HepG2 (cell line): ENCODE data around the gene NTS. TPM values are rescaled to one million over a fixed set of nuclear protein-coding genes. Genes with fewer than 3 reads are reported as not detected.

ENCODE experiments used
- ATAC-seq: fragments of 200-7000 bp; cut with Tn5 transposase; 3 replicates; pipeline ENCODE4 v1.9.1; 2020; ENCODE audit warnings: mild to moderate bottlenecking, moderate library complexity
- BruUV-seq: library from RNA; stranded (reverse); fragments of 400-500 nt; replicated peaks from 2 replicates; lab custom pipeline; 2021; lab: Mats Ljungman, UMichigan
- CTCF ChIA-PET: fragments of 300-600 bp; formaldehyde crosslinking; extraction: SDS; loops from one replicate; lab custom pipeline; 2021; ENCODE audit warnings: low total read pairs, inconsistent platforms, low intra/inter-chr PET ratio; lab: Yijun Ruan, JAX
- POLR2A ChIA-PET: fragments of 350-600 bp; sonication (Branson Sonifier 250); formaldehyde crosslinking; loops from one replicate; lab custom pipeline; 2020; ENCODE audit warnings: antibody characterized with exemption, inconsistent platforms; lab: Yijun Ruan, JAX
- DNase-seq: peaks from one replicate; pipeline ENCODE4 v3.0.0-alpha.2; 2015; ENCODE audit warnings: low spot score
- FAIRE-seq: peaks from 3 replicates; lab custom pipeline; 2011; peaks lifted over from hg19 to GRCh38; lab: Jason Lieb, UNC
- H2AFZ ChIP-seq: one replicate; pipeline ENCODE4 v1.6.1; 2011; ENCODE audit warnings: low read length, inconsistent platforms
- H3K27ac ChIP-seq: fragments of 300-600 bp; 3 replicates; pipeline ENCODE4 v1.8.0; 2011; ENCODE audit warnings: mixed run types, mild to moderate bottlenecking, mixed read lengths, low read length, inconsistent platforms; ENCODE audit not compliant: insufficient read depth; ENCODE audit errors: extremely low read length
- H3K27me3 ChIP-seq, 2 experiments: fragments of 200-600 bp in 1 of 2; 2 replicates in 1 of 2; 3 replicates in 1 of 2; pipeline versions ENCODE4 v1.6.0 to v1.8.0; 2011; ENCODE audit warnings: low read length in 2 of 2, mild to moderate bottlenecking in 2 of 2, moderate library complexity in 2 of 2, inconsistent platforms in 1 of 2; ENCODE audit not compliant: insufficient read depth in 2 of 2, control insufficient read depth in 1 of 2
- H3K36me3 ChIP-seq, 2 experiments: fragments of 200-600 bp in 1 of 2; replicated peaks in 1 of 2; 2 replicates in 1 of 2; 3 replicates in 1 of 2; pipeline versions ENCODE4 v1.5.1 to v1.8.0; 2011; ENCODE audit warnings: low read length in 2 of 2, inconsistent platforms in 1 of 2; ENCODE audit not compliant: insufficient read depth in 2 of 2, control insufficient read depth in 1 of 2
- H3K4me1 ChIP-seq: 2 replicates; pipeline ENCODE4 v1.5.1; 2012; ENCODE audit warnings: low read length, inconsistent platforms; ENCODE audit not compliant: insufficient read depth
- H3K4me2 ChIP-seq: 2 replicates; pipeline ENCODE4 v1.6.0; 2011; ENCODE audit warnings: low read depth, low read length, inconsistent platforms
- H3K4me3 ChIP-seq, 3 experiments: fragments of 200-600 bp in 1 of 3; sonication (generic), shearing (Covaris generic) in 1 of 3; replicated peaks in 1 of 3; 2 replicates each; pipeline ENCODE4 v1.5.1; 2011 to 2016; ENCODE audit warnings: low read length in 3 of 3, inconsistent platforms in 2 of 3, low read depth in 2 of 3, mild to moderate bottlenecking in 2 of 3, control low read depth in 1 of 3, mixed read lengths in 1 of 3; ENCODE audit not compliant: insufficient read depth in 1 of 3
- H3K79me2 ChIP-seq: one replicate; pipeline ENCODE4 v1.6.1; 2011; ENCODE audit warnings: low read length, inconsistent platforms; ENCODE audit not compliant: insufficient read depth
- H3K9ac ChIP-seq: 2 replicates; pipeline ENCODE4 v1.6.0; 2011; ENCODE audit warnings: mild to moderate bottlenecking, low read depth, low read length, inconsistent platforms; ENCODE audit not compliant: insufficient read depth
- H3K9me3 ChIP-seq: 2 replicates; pipeline ENCODE4 v1.5.1; 2012; ENCODE audit warnings: mild to moderate bottlenecking, low read length
- H4K20me1 ChIP-seq: 2 replicates; pipeline ENCODE4 v1.6.0; 2011; ENCODE audit warnings: inconsistent platforms, mild to moderate bottlenecking, low read length, moderate library complexity; ENCODE audit not compliant: insufficient read depth
- ARNTL ChIP-seq: sonication (generic); formaldehyde crosslinking; IDR thresholded peaks from 2 replicates; pipeline ENCODE4 v1.4.0; 2020; ENCODE audit warnings: mild to moderate bottlenecking, missing genetic modification reagents
- HIVEP1 ChIP-seq: sonication (generic); formaldehyde crosslinking; IDR thresholded peaks from 2 replicates; pipeline ENCODE4 v1.4.0; 2020; ENCODE audit warnings: mild to moderate bottlenecking, missing genetic modification reagents
- IRX3 ChIP-seq: sonication (generic); formaldehyde crosslinking; IDR thresholded peaks from 2 replicates; pipeline ENCODE4 v1.8.1; 2023; ENCODE audit warnings: mild to moderate bottlenecking, low read depth, missing genetic modification reagents, borderline replicate concordance
- KAT8 ChIP-seq: IDR thresholded peaks from 2 replicates; pipeline ENCODE4 v1.6.1; 2016; ENCODE audit warnings: missing genetic modification reagents, missing compliant biosample characterization
- NAIF1 ChIP-seq: sonication (generic); formaldehyde crosslinking; IDR thresholded peaks from 2 replicates; pipeline ENCODE4 v1.5.0; 2020; ENCODE audit warnings: mild to moderate bottlenecking, missing genetic modification reagents, borderline replicate concordance
- ZFY ChIP-seq: sonication (generic); formaldehyde crosslinking; IDR thresholded peaks from 2 replicates; pipeline ENCODE4 v1.4.0; 2020; ENCODE audit warnings: missing genetic modification reagents
- ZMYM3 ChIP-seq: sonication (generic); formaldehyde crosslinking; IDR thresholded peaks from 2 replicates; pipeline ENCODE4 v1.5.1; 2020; ENCODE audit warnings: mild to moderate bottlenecking, missing genetic modification reagents
- ZNF331 ChIP-seq: sonication (generic); formaldehyde crosslinking; IDR thresholded peaks from 2 replicates; pipeline ENCODE4 v1.4.0; 2020; ENCODE audit warnings: missing genetic modification reagents
- ZNF552 ChIP-seq: sonication (generic); formaldehyde crosslinking; IDR thresholded peaks from 2 replicates; pipeline ENCODE4 v1.9.0; 2022; ENCODE audit warnings: missing genetic modification reagents, mild to moderate bottlenecking, borderline replicate concordance
- ZNF569 ChIP-seq: sonication (generic); formaldehyde crosslinking; IDR thresholded peaks from 2 replicates; pipeline ENCODE4 v1.5.0; 2020; ENCODE audit warnings: mild to moderate bottlenecking, missing genetic modification reagents, moderate library complexity, borderline replicate concordance
- ZNF761 ChIP-seq: sonication (generic); formaldehyde crosslinking; conservative IDR thresholded peaks from 2 replicates; pipeline ENCODE4 v1.4.0; 2020; ENCODE audit warnings: mild to moderate bottlenecking, missing genetic modification reagents
- WGBS: methylation state at CpG from one replicate; pipeline ENCODE4 v1.1.6; 2017; ENCODE audit warnings: low lambda C conversion rate; 5-methylcytosine and 5-hydroxymethylcytosine counted together
- in situ Hi-C: cut with HindIII; loops from 2 replicates; pipeline ENCODE4 v1.10.0; 2017; ENCODE audit warnings: low pct_unique_long_range_greater_than_20kb; ENCODE audit not compliant: extremely low pct_ligation_motif_present
- intact Hi-C: fragments of 100-400 bp; cut with micrococcal nuclease; formaldehyde crosslinking; loops from one replicate; pipeline ENCODE4 v1.10.0; 2022; ENCODE audit not compliant: unreplicated experiment
- polyA plus RNA-seq, 8 experiments: library from polyadenylated mRNA; depleted of rRNA in 3 of 8; stranded (reverse) in 7 of 8; unstranded in 1 of 8; fragments of >200 nt; fragmentation: Illumina TruSeq in 4 of 8; extraction: Trizol in 4 of 8; gene quantifications; 2 replicates each; pipeline versions ENCODE4 v1.2.1 to v1.2.3, GENCODE V29; 2011 to 2016; ENCODE audit warnings: low read depth in 4 of 8, missing spikeins in 1 of 8, mixed read lengths in 1 of 8; ENCODE audit not compliant: insufficient read depth in 1 of 8
- total RNA-seq, 5 experiments: library from RNA; depleted of rRNA; stranded (reverse); fragments of >200 nt; fragmentation: Illumina TruSeq; extraction: Trizol; gene quantifications; 2 replicates each; pipeline ENCODE4 v1.2.3, GENCODE V29; 2016; ENCODE audit warnings: low read depth in 1 of 5
- TF ChIP-seq, protein P1 (sequence below), 2 experiments: sonication (generic) in 1 of 2; formaldehyde crosslinking in 1 of 2; IDR thresholded peaks; 2 replicates each; pipeline versions ENCODE4 v1.6.1 to v1.9.0; 2014 to 2022; ENCODE audit warnings: antibody characterized with exemption in 1 of 2, borderline replicate concordance in 1 of 2, inconsistent platforms in 1 of 2, low read depth in 1 of 2, missing genetic modification reagents in 1 of 2

The NTS gene
- total and polyA plus RNA-seq, 2 of the 13 experiments (the other 11 are each of a cell fraction or from before 2014, with no cell fraction given): 0.05 to 0.13 TPM

DNA sequence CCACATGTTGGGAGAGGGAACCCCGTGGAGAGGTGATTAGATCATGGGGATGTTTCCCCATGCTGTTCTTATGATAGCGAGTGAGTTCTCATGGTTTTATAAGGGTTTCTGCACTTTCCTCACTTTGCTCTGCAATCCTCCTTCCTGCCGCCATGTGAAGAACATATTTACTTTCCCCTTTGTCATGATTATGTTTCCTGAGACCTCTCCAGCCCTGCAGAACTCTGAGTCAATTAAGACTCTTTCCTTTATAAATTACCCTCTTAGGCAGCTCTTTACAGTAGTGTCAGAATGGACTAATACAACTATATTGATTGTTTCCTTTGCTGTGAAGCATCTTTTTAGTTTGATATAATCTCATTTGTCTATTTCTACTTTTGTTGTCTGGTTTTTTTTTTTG lies 24.8 kb upstream of the NTS start:
- Histone ChIP-seq H3K9me3 (no peaks in the 10 kb centered on the region), H3K9ac (no peak overlapping the region), H3K27ac (no peak overlapping the region), H3K27me3 (no peaks in the 10 kb centered on the region), H3K79me2 (no peaks in the 10 kb centered on the region), H3K4me2 (no peak overlapping the region), H2AFZ (no peak overlapping the region), H3K4me1 (peaks cover 1% of the 10 kb centered on the region; the same call in 1 of the 2 replicates), H3K36me3 (no peaks in the 10 kb centered on the region), H3K4me3 (no peak overlapping the region), H4K20me1 (no peaks in the 10 kb centered on the region)
- ChIA-PET POLR2A (no interaction called here), CTCF (no interaction called here)
- ATAC-seq (no peak), DNase-seq (no peak), FAIRE-seq (no peak)
- no TSS peak for BruUV-seq
- TF ChIP-seq ZMYM3 (CRISPR knock-in tag) (no peak), IRX3 (CRISPR knock-in tag) (no peak), NAIF1 (CRISPR knock-in tag) (no peak), ZFY (CRISPR knock-in tag) (no peak), HIVEP1 (CRISPR knock-in tag) (no peak), ZNF761 (CRISPR knock-in tag) (no peak)
- in situ Hi-C loops (no loop called here), intact Hi-C loops (no loop called here)
- 43% methylated on average over 3 of the region's 3 CpGs for WGBS

DNA sequence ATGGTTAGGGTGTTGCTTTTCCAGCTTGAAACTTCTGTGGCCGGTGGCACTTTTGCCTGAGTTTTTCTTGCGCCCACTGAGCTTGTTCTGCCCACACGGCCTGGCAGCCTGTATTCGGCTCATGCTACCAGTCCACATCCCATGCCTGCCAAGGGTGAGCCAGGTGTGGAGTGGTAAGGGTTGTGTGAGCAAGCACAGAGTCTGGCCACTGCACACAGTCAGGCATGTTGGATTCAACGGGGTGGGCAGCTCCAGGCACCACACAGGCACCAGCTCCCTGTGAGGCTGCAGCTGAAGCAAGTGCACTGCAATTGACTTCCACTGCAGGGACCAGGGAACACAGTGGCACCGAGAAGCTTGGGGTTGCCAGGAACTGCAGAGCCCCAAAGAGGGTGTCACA lies 18.8 kb upstream of the NTS start:
- Histone ChIP-seq H4K20me1 (no peaks in the 10 kb centered on the region), H3K27ac (no peak overlapping the region), H3K79me2 (no peaks in the 10 kb centered on the region), H2AFZ (no peak overlapping the region), H3K4me2 (no peak overlapping the region), H3K9me3 (no peaks in the 10 kb centered on the region), H3K36me3 (no peaks in the 10 kb centered on the region), H3K4me3 (no peak overlapping the region), H3K27me3 (no peaks in the 10 kb centered on the region), H3K4me1 (no peaks in the 10 kb centered on the region), H3K9ac (no peak overlapping the region)
- BruUV-seq: no TSS peak
- no peak for ATAC-seq
- intact Hi-C loops: no loop called here
- no peak for FAIRE-seq
- in situ Hi-C loops: no loop called here
- POLR2A ChIA-PET: no interaction called here
- DNase-seq: no peak
- CTCF ChIA-PET: no interaction called here
- 46% methylated on average over 4 of the region's 6 CpGs for WGBS
- TF ChIP-seq ZFY (CRISPR knock-in tag): no peak
- no peak for TF ChIP-seq KAT8 (CRISPR knock-in tag)
- TF ChIP-seq, protein P1, sequence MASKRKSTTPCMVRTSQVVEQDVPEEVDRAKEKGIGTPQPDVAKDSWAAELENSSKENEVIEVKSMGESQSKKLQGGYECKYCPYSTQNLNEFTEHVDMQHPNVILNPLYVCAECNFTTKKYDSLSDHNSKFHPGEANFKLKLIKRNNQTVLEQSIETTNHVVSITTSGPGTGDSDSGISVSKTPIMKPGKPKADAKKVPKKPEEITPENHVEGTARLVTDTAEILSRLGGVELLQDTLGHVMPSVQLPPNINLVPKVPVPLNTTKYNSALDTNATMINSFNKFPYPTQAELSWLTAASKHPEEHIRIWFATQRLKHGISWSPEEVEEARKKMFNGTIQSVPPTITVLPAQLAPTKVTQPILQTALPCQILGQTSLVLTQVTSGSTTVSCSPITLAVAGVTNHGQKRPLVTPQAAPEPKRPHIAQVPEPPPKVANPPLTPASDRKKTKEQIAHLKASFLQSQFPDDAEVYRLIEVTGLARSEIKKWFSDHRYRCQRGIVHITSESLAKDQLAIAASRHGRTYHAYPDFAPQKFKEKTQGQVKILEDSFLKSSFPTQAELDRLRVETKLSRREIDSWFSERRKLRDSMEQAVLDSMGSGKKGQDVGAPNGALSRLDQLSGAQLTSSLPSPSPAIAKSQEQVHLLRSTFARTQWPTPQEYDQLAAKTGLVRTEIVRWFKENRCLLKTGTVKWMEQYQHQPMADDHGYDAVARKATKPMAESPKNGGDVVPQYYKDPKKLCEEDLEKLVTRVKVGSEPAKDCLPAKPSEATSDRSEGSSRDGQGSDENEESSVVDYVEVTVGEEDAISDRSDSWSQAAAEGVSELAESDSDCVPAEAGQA (IDR thresholded peaks at IDR 0.05; ENCODE audit: low read depth): no peak
- TF ChIP-seq, protein P1 (CRISPR knock-in tag; IDR thresholded peaks at IDR 0.05; ENCODE audit: borderline replicate concordance): no peak
- no peak for TF ChIP-seq ARNTL
- TF ChIP-seq ZNF552 (CRISPR knock-in tag): no peak
- no peak for TF ChIP-seq ZNF331 (CRISPR knock-in tag)
- TF ChIP-seq ZNF569 (CRISPR knock-in tag): no peak
